Central memory CD4-positive, alpha-beta T cell (primary cell): ENCODE results near the gene TOB2.

Experiments
- DNase-seq: peaks from one replicate; pipeline ENCODE4 v3.0.0; 2022
- total RNA-seq, 3 experiments: gene quantifications; one replicate each; lab custom pipeline; 2026; lab: John Stamatoyannopoulos, UW

Gene TOB2
- 71.6 to 150 (median 121) reads per million in 3 experiments for total RNA-seq

- DNase-seq, result peak; percentile 93
Observed at GRCh38 chr22:41446639-41447434, at the start of gene TOB2. Gene TOB2, minus strand, starts transcription at chr22:41446801. Its CDS starts 9,456 bp downstream, at chr22:41437345.

- no peak for DNase-seq
Observed at GRCh38 chr22:41491374-41492100, 44.9 kb upstream of the TOB2 start.

- DNase-seq, result no peak
Observed at GRCh38 chr22:41488596-41489385, 42.2 kb upstream of the TOB2 start.

- DNase-seq, result no peak
Observed at GRCh38 chr22:41488076-41488475, 41.5 kb upstream of the TOB2 start.

GRCh38 chr22:41487037-41487935, 40.7 kb upstream of the TOB2 start:
- no peak for DNase-seq

- no peak for DNase-seq
Observed at GRCh38 chr22:41485033-41485432, 38.4 kb upstream of the TOB2 start.

GRCh38 chr22:41482319-41482935, 35.8 kb upstream of the TOB2 start:
- no peak for DNase-seq

- DNase-seq, result no peak
Observed at GRCh38 chr22:41481925-41482318, 35.3 kb upstream of the TOB2 start.

GRCh38 chr22:41481131-41481830, 34.7 kb upstream of the TOB2 start:
- DNase-seq, result no peak

- DNase-seq, result no peak
Observed at GRCh38 chr22:41480397-41480735, 33.8 kb upstream of the TOB2 start.

- DNase-seq, result no peak
Observed at GRCh38 chr22:41479671-41480396, 33.2 kb upstream of the TOB2 start.

GRCh38 chr22:41478891-41479521, 32.4 kb upstream of the TOB2 start:
- no peak for DNase-seq

- DNase-seq, result no peak
Observed at GRCh38 chr22:41478473-41478872, 31.9 kb upstream of the TOB2 start.

GRCh38 chr22:41474872-41475451, 28.4 kb upstream of the TOB2 start:
- no peak for DNase-seq

GRCh38 chr22:41471568-41471967, 25.0 kb upstream of the TOB2 start:
- no peak for DNase-seq

GRCh38 chr22:41470886-41471285, 24.3 kb upstream of the TOB2 start:
- DNase-seq, result no peak

GRCh38 chr22:41469218-41469851, 22.7 kb upstream of the TOB2 start:
- no peak for DNase-seq

GRCh38 chr22:41468381-41469217, 22.0 kb upstream of the TOB2 start, which contains the start of the genes ACO2 and PHF5A:
Gene ACO2, plus strand, starts transcription at chr22:41469117. Its CDS starts 30 bp downstream, at chr22:41469147.
Gene PHF5A, minus strand, starts transcription at chr22:41468692. Its CDS starts 39 bp downstream, at chr22:41468653.
- peak; percentile 97 for DNase-seq
